GM19193 (cell line): ENCODE data around the gene ASTN1.

Source experiments
- POLR2A ChIP-seq: IDR thresholded peaks from 4 replicates; pipeline ENCODE4 v1.6.1; 2011; ENCODE audit not compliant: insufficient read depth, insufficient read length; ENCODE audit errors: extremely low read depth

ASTN1 gene

DNA sequence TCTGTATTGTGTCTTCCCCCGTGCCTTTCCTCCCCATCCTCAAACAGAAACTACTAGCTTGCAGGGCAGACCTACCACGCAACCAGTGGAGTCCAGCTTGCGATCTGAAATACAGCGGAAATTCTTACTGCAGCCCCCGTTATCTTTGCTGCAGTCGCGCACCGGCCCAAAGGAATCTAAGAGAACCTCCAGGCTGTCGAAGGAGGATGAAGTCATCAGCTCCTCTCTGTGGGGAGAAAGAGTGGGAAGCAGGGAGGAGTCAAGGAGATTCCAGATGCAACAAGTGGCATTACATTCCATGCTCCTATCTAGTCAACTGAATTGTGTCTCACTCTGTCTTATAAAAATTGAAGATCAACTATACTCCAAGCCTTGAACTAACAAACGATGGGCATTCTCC is 206.9 kb downstream of the ASTN1 start:
- TF ChIP-seq POLR2A: no peak

DNA sequence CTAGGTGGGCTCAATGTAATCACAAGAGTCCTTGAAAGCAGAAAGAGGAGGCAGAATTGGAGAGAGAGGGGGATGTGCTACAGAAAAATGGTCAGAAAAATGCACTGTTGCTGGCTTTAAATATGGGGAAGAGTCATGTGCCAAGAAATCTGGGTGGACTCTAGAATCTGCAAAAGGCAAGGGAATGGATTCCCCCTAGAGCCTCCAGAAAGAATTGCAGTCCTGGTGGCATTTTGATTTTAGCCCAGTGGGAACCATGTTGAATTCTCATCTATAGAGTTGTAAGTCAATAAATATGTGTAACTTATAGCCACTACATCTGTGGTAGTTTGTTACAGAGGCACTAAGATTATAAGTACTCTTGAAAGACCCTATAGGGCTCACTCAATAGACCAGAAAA is 210.3 kb downstream of the ASTN1 start:
- TF ChIP-seq POLR2A: no peak

DNA sequence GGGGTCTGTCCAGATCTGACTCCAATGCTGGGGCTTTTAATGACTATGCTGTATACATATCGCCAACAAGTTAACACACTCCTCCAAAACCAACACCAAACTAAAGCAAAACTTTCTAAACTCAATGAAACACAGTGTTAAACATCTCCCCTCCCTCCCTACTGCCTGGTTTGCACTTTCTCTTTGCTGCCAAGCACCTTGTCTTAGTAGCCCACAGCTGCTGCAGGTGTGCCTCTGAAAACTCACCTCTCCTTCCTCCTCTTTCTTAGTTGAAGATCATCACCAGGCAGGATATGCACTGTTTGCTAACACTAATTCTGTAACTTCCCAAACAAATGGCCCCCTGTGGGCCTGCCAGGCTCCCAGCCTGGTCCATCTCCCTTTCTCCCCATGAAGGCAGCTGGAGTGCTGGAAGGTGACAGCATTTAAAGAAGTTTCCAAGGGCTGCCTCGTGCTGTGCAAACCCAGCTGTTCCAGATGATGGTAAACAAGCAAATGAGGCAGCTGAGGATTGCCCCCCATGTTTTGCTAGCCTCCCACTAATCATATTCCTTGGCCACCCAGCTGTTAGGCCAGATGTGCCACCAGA is 213.7 kb downstream of the ASTN1 start:
- TF ChIP-seq POLR2A: no peak

DNA sequence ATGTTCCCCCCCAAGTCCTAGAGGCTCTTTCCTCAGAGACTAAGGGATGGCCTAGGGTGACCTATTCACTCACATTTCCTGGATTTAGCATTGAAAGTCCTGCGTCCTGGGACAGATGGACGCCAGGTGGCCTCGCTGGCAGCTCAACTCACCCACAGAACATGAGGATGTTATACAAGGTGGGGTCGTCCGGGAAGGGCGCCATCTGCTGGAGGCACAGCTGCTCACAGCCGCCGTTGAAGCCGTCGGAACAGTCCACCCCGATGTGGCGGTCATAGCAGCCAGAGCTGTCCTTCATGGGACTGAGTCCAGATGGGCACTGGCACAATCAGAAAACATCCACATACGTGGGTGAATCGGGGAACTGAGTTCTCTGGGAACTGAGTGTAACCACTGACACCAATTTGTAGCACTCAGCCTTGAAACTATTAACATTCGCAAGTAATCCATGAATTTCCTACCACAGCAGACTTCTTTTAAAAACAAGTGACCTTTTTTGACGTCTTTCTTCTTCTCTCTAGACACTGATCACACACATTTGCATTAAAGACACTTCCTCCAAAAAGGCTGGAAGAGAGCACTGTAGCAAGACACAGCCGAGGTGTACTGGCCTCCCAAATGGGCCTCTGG is 215.4 kb downstream of the ASTN1 start:
- no peak for TF ChIP-seq POLR2A

GRCh38 chr1:176944606-176945005 is 219.9 kb downstream of the ASTN1 start:
- TF ChIP-seq POLR2A: no peak

DNA sequence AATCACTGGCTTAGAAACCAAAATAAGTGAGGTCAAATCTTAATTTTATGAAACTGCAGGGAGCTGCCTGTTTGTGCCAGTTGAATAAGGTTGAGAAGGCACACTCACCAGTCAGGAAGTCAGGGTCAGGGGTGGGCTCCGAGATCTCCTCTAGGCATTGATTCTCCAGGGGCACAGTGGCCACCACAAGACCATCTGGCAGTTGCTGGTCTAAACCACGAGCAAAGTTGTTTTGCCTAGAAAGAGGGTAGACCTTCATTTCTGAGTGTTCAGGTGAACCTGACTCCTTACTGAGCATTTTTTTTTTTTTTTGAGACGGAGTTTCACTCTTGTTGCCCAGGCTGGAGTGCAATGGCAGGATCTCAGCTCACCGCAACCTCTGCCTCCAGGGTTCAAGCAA is 220.7 kb downstream of the ASTN1 start:
- TF ChIP-seq POLR2A: no peak

DNA sequence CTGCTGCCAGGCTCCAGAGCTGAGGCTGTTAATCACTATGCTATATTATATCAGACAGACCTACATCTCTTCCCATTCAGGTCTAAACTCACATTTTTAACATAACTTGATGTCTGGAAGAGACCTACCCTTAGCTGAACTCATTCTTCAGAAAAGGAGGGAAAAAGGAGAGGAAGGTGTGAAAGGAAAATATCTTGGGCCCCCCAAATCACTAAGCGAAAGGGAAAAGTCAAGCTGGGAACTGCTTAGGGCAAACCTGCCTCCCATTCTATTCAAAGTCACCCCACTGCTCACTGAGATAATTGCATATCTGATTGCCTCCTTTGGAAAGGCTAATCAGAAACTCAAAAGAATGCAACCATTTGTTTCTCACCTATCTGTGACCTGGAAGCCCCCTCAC is 222.2 kb downstream of the ASTN1 start:
- no peak for TF ChIP-seq POLR2A

GRCh38 chr1:176939993-176940392 is 224.5 kb downstream of the ASTN1 start:
- TF ChIP-seq POLR2A: no peak

GRCh38 chr1:176938375-176938774 is 226.1 kb downstream of the ASTN1 start:
- no peak for TF ChIP-seq POLR2A

DNA sequence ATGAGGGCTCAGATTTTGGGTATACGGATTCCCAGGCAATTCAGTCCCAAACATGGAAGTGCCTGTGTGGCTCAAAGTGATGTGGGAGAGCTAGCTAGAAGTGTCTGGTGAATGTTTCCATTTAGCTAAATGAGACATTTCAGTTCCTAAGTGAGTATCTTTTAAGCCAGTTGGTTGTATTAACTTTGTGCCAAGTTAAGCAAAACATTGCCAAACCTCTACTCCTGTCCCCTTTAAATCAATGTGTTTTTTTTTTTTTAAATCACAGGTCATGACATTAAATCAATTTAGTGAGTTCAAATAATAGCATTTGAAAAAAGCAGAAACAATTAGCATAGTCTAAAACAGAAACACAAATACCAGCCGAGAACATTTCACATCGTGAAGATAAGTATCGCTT is 230.1 kb downstream of the ASTN1 start:
- TF ChIP-seq POLR2A: no peak

GRCh38 chr1:176932114-176933104 is 232.1 kb downstream of the ASTN1 start:
- no peak for TF ChIP-seq POLR2A

GRCh38 chr1:176931526-176931925 is 233.0 kb downstream of the ASTN1 start:
- TF ChIP-seq POLR2A: no peak

GRCh38 chr1:176926330-176927086 is 238.0 kb downstream of the ASTN1 start:
- TF ChIP-seq POLR2A: no peak

DNA sequence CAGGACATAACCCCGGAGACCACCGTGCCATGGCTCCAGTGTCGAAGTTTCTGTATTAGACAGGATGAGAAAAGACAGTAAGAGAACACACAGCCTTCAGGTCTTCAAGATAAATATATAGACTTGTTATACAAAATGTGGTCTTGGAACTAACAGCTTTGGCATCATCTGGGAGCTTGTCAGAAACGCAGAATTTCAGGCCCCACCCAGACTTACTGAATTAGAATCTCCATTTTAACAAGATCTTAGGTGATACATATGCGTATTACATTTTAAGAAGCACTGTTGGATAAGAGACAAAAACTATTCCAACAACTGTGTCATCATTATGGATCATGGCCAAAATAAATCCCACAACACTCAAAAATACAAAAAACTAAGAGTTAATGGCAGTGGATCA is 239.3 kb downstream of the ASTN1 start:
- no peak for TF ChIP-seq POLR2A

DNA sequence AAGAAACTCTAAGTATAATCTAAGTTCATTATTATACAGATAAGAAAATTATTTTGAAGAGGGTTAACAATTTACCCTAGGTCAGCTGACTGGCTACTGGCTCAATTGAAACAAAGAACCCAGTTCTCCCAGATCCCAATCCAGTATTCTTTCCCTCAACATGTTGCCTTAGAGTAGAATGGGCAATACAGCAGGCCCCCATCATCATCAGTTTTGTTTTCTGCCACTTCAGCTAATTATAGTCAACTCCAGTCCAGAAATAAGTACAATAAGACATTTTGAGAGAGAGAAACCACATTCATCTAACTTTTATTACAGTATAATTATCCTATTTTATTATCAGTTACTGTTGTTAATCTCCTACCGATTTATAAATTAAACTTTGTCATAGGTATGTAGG is 241.2 kb downstream of the ASTN1 start:
- TF ChIP-seq POLR2A: no peak

DNA sequence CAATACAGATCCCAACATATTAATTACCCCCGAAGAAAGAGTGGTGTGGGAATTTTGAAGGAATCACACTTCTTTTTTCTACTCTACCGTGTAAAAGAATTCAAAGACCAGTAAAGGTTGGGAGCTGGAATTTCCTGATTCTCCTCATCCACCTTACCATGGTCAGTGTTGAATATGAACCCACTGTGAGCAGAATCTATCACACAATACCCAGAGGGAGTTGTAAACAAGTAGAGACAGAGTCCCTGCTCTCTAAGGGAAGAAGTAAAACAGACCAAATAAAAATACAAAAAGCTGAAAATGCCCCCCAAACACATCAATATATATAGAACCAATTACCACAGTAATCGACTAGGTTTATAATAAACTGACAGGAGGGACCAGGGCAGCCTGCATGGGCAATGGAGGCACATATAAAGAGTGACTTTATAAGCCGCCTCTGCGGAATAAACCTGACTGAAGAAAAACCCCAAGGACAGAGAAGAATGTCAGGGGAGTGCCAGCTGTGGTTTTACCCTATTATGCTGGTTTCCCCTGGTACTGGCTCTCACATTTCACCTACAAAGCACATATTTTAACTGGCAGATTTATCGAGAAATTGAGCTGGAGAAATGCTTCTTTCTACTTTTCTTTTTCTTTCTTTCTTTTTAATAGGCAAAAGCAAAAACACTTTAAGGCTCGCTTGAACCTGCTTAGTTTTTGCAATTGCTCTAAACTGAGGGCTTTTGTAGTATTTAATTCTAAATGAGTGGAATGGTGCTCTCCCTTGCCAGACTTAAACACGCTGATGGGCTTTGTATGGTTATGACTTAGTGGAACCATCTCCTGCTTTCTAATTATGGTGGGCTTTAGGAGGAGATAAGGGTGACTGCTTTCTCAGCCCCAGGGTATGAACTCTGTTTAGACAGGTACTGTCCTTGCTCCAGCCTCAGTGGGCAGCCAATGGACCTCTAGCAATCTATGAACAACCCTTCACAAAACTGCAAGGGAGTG is 244.8 kb downstream of the ASTN1 start:
- no peak for TF ChIP-seq POLR2A
